GM21825 (cell line): Measurements from ENCODE around the gene PKNOX2.
"Not testable (repeated sequence)": the region's sequence is repeated elsewhere in the genome, so short reads cannot be mapped to it uniquely, and the experiment has no call there.

Source experiments
- ATAC-seq: cut with Tn5 transposase; IDR thresholded peaks from one replicate; pipeline ENCODE4 v1.9.1; 2021; ENCODE audit warnings: mild to moderate bottlenecking, moderate library complexity; ENCODE audit not compliant: unreplicated experiment

PKNOX2 gene

DNA sequence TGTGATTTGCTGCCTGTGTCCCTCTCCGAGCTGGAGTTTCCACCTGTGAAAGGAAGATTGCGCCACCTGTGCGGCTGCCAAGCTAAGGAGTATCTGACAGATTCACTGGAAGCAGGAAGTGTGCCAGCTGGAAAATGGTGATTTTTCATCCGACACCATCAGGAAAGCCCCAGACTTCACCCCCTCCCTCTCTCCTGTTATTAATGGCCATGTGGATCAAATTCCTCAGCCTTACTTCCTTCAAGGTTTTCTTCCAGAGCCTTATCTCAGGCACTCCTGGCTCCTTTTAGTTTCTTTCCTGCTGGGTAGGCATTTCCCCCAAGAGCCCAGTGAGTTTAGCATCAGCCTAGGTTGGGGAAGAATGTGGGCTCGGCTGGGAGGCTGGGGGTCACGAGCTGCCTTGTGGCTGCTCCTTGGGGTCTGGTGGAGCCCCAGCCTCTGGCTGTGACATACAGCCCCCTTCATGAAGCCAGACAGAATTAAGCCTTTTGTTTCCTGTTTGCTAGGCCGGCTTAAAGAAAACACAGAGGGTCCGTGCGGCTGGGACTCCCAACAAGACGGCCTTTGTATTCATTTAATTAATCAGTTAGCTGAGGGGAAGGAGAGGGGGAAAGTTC, 37.1 kb downstream of the PKNOX2 start:
- no peak for ATAC-seq

DNA sequence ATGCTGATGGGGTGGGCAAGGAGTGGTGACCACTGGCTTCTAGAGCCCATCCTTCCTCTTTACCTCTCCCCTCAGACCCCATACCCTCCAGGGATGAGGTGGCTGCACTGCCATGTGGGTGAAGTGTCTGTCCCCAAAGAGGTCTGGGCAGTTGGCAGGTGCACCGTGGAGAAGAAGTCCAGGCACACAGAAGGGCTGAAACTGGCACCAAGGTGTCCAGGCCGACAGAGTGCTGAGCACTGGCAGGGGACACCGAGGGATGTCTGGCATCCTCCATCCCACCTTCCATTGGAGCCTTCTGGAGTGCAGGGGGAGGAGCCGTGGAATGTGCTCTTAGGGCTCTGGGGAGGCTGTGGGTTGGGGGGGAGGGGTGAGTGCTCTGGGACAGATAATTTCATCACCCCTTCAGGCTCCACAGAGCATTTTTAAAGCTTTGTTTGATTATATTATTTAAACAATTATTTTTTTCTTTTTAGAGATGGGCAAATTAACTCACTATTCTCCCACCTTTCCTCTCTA, 37.9 kb downstream of the PKNOX2 start:
- no peak for ATAC-seq

DNA sequence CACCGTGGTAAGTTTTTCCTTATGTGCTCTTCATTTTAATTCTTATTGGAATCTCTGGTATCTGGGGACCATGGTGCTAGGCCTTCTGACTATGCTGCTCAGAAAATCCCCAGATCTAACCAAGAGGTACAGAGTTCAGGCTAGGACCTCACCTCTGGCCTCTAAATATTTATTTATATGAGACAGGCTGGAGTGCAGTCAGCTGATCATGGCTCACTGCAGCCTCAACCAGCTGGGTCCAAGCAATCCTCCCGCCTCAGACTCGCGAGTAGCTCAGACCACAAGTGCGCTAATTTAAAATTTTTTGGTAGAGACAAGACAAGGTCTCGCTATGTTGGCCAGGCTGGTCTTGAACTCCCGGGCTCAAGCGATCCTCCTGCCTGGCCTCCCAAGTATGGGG, 38.4 kb downstream of the PKNOX2 start:
- no peak for ATAC-seq

DNA sequence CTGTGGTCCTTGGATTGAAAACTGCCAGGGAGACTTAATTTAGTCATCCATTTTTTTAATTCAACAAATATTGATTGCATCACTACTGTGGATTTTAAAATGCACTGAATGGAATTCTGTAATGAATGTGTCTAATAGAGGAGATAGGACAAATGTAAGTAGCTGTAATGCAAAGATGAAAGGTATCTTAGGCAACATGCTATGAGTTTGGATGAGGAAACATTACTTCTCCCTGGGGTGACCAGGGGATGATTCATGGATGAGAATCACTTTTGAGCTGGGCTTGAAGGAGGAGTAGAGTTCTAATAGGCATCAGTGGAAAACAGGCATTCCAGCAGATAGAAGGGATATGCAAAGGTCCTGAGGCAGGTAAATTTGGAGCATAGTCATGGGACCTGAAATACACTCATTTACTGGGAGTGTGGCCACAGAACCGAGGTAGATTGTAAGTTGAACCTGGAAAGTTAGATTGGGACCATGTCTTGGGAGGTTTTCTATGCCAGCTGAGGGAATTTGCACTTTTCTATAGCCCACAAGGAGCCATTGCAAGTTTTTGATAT, 43.4 kb downstream of the PKNOX2 start:
- ATAC-seq = no peak

DNA sequence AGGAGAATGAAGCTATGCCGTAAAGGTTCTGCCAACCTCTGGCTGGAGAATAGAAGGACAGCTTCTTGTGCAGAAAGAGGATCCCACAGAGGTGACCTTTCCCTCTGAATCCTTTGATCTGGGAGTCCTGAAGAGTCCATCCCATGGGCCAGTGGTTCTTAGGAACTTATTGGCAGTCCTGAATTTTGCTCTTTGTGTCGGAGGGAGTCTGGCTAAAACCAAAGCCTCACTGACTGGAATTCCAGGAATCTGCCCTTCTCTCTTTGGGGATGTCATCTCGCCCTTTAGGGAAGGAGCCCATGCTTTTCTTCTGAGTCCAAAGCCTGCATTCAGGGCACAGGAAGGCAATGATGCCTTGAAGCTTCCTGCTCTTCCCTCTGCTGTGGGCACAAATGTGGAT, 45.5 kb downstream of the PKNOX2 start:
- no peak for ATAC-seq

DNA sequence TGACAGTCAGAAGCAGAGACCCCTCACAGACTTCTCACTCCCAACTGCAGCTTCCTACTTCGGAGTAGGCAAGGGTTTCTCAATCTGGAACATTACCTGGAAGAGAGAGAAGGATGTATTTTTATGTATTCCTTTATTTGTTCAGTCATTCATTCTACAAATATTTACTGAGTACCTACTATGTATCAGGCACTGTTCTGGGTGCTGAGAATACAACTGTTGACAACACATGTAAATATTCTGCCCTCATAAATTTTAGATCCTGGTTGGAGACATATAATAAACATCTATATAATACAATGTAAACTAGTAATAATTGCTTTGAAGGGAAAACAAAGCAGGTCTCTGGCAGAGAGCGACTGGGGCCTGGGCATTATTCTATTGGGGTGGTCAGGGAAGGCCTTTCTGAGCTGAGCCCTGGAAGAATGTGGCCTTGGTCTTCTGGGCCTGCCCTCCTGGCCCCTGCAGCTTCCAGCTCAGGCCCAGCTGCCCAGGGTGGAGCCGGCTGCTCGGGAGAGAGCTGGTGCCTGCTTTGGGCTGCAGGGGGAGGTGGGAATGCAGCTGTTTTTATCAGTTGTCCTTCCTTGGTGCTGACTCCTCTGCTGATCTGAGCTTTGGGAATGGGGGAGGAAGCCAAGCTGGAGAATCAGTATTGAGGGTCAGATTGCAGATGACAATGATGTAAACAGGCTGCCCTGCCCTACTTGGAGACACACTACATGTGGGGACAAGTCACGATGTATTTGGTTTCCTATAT, 46.8 kb downstream of the PKNOX2 start:
- ATAC-seq = no peak

DNA sequence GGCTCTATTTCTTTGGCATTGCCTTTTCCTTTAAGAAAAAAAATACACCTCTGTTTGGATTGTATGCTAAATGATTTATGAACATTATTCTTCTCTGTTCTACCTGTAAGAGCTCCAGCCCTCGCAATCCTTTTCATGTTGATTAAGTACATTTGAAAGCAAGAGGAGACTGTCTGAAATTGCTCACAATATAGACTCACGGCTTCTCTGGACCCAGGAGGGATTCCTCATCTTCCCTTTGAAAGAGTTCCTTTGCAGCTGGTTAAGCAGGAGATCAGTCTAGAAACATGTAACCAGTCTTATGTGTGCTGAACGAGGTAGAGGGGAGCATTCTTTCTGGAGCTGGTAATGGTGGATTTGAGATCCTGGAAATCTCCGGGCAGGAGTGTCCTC, 47.4 kb downstream of the PKNOX2 start:
- no peak for ATAC-seq

DNA sequence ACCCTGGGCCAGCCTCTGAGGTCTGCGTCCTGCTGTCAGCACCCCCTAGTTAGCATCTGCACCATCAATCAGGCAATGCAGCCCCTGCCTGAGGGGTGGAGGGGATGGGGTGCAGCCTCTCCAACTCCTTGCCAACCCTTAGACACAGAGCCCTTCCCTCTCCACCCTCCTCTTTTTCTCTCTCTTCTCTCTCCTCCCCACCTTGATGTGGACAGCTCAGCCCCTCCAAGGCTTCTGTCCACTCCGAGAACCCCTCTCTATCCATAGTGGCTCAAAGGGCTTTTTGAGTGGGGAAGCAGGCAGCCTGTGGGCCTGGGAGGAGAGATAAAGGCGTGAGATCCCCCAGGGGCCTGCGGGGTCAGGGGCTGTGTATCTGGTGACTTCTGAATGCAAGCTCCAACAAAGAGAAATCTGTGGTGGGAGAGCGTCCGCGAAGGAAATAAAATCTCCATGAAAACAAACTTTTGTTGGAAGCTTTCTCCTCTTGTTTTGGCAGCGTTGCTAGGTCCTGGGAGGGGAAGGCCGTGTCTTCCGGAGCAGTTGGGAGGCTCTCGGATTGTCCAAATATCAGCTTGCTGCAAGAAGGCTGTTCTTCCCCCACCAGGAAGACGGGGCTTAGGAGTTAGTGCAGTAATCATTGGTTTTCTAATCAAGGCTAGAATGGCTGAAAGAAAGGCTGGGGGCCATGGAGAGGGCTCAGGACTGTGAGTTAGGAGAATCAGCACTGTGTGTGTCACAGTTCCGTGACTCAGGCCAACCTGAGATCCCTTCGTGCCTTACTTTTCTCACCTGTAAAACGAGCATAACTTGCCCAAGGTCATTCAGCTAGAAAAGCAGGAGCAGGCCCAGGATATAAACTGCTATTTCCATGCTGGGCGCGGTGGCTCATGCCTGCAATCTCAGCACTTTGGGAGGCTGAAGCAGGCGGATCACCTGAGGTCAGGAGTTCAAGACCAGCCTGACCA, 50.3 kb downstream of the PKNOX2 start:
- no peak for ATAC-seq

DNA sequence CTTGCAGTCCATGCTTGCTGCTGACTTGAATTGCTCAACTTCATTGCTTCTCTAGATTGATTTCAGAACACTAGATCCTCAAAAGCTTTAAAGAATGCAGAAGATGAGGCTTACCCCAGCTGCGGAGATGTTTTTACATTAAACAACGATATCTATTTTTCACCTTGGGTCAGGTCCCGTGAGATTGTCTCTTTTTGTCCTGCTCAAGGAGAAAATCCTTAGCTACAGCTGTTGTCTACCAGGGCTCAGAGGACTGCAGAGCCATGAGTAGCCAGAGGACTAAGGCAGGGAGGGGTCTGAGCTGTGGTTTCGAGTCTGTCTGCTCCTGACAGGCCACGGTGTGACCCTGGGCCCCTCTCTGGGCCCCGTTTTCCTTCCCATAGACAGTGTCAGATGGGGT, 51.4 kb downstream of the PKNOX2 start:
- no peak for ATAC-seq

DNA sequence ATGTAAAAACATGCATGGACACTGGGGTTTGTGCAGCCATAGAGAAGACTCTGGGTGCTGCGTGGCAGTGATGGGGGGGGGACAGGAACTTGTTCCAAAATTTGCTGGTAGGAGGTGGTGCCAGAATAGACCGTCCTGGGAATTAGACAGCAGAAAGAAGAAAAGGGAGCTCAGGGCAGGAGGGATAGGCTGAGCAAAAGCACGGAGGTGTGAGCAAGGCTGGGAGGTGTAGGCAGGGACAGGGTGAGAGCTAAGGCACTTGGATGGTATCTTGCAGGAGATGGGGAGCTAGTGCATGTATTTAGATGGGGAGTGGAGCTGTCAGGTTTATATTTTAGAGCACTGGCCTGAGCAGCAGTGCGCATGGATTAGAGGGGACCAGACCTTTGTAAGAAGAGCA, 53.8 kb downstream of the PKNOX2 start:
- ATAC-seq = no peak

DNA sequence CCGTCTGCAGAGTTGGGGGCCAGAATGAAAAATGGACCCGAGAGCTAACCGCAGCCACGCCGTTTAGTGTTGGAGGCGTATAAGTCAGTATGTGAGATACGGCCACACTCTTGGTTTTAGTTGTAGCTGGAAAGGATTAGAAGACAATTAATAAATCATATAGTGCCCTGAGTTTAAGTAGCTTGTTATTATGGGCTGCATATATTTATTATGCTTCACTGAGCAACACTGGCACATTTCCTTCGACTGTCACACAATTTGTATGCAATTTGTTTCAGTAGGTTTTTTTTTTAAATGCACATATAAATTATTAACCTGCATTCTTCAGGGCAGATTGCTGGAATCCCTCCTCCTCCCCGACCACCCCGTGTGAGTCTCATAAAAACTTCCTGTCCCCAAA, 56.9 kb downstream of the PKNOX2 start:
- no peak for ATAC-seq

DNA sequence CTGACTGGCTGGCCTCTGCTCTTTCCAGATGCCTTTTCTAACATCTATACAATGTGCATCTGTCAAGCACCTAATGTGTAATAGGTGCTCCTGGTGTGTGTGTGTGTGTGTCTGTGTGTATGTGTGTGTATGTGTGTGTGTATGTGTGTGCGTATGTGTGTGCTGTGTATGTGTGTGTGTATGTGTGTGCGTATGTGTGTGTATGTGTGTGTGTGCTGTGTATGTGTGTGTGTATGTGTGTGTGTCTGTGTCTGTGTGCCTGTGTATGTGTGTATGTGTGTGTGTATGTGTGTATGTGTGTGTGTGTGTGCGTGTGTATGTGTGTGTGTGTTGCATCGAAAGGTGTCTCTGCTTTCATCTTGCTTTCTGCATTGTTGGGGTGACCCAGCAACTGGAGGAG, 57.9 kb downstream of the PKNOX2 start:
- ATAC-seq = no peak

DNA sequence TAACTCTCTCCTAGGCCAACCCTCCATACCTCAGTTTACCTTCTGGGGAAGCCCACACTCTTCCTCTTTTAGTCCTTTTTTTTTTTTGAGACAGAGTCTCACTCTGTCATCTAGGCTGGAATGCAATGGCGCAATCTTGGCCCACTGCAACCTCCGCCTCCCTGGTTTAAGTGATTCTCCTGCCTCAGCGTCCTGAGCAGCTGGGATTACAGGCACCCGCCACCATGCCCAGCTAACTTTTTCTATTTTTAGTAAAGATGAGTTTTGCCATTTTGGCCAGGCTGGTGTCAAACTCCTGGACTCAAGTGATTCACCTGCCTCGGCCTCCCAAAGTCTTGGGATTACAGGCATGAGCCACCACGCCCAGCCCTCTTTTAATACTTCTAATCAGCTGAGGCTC, 58.6 kb downstream of the PKNOX2 start:
- ATAC-seq = not testable (repeated sequence)

DNA sequence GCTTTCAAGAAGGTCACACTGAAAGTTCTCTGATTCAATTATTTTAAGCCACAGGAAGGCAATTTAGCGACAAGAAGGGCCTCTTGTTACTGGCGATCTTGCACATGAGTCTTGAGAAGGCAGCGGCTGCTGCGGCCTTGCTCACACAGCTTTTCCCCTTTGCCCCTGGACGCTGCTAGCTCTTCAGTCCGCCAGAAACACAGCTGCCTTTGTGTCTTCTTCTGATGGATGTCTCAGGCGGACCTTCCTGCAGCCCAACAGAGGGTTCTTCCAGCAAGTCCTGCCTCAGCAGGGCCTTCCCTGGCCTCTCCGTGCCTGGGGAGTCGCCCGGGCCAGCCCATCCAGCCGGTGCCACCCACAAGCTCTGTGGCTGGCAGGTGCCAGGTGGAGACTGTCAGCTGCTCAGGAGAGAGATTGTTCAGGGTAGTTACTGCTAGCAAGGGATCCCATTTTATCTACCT, 59.4 kb downstream of the PKNOX2 start:
- ATAC-seq = no peak

DNA sequence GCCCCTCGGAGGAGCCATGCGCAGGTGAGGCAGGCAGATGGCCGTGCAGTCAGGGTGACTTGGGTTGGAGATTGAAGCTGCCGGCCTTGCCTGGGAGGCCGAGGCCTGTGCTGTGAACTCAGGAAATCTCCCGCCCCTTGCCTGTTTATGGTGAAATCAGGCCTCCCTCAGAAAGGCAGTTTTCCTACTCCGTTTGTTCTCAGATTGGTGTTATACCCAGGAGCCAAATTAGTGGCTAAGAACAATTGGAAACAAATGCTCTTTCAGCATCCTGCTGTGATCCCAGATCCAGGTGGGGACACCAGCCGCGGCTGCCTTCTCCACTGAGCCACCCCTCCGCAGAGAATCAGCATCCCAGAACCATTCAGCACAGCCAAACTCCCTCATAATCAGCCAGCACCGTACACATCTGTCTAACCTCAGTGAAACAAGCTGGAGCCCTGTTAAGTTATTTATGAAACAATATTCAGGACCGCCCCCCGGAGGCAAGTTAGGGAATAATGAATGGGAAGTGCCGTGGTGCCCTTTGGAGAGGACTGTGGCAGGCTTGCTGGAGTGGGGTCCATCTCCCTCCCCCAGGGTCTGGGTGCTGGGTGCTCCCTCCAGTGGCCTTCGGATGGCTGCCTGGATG, 60.0 kb downstream of the PKNOX2 start:
- no peak for ATAC-seq

DNA sequence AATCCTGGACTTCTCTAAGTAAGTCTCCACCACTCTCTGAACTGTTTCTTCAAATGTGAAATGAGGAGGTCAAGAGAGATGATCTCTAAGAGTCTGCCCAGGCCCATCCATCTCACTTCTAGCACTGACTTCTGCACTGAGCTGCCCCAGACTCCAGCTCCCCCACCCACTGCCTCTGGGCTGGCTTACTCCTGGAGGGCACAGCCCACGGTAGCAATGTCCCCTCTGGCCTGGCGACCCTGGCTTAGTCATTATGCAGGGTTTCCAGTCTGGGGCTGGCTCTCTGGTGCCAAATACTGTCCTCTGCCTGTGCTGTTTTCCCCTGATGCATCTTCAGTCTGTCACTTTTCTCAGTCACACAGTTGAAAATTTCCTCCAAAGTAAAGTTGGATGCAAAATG, 60.9 kb downstream of the PKNOX2 start:
- no peak for ATAC-seq

DNA sequence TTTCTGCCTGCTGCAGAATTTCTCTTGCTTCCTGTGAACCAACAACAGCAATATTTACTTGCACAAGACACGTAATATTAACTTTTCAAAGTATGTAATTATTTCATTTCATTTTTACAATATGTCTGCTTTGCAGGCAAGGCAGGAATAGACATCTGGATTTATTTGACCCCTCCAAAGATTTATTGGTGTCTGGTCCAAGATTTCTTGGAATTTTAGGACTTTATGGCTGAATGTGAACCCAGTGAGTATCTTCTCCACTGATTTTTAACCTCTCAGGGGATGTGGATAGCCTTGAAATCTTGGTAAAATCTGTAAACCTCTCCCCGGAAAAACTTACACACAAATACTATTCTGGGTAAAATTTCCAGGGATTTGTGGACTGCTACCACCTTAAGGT, 61.5 kb downstream of the PKNOX2 start:
- ATAC-seq = no peak

DNA sequence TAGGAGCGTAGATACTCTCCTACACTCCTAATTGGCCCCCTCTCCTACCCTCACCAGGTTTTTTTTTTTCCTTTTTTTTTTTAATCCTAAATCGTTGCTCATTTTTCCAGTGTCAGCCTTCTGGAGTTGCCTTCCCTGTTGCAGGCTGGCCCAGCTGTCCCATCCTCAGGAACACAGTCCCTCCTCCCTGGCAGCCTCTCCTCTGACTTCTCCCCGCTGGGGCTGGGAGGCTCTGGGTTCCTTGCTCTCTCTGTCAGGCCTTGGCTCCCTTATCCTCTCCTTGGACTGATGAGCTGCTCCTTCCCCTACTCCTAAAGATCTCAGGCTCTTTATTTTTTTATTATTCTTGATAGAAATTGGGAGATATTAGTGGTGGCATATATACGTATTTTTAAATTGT, 62.2 kb downstream of the PKNOX2 start:
- ATAC-seq = no peak

DNA sequence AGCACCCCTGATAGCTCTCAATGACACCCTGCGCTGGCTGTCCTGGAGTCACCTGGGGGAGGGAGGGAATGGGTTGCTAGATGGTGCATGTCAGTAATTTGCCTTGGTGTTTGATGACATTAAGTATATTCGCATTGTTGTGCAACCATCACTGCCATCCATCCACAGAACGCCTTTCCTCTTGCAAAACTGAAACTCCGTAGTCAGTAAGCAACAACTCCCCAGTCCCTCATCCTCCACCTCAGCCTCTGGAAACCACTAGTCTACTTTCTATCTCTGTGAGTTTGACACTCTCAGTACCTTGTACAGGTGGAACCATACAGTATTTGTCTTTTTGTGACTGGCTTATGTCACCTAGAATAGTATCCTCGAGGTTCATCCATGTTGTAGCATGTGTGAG, 62.6 kb downstream of the PKNOX2 start:
- no peak for ATAC-seq

DNA sequence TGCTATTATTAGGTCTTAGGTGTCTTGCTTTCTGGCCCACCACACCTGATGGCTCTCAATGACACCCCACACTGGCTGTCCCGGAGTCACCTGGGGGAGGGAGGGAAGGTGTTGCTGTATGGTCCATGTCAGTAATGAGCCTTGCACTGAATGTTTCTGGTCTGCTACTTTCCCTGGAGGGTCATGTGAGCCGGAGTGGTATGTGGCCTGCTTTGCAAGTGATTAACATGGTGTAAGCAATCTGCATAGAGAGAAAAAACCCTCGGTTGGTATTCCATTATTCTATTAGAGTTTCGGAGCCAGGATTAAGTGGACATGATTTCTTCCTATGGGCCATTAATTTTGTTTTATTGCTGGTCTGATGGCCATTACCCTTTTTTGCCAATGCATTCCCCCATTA, 63.9 kb downstream of the PKNOX2 start:
- no peak for ATAC-seq

DNA sequence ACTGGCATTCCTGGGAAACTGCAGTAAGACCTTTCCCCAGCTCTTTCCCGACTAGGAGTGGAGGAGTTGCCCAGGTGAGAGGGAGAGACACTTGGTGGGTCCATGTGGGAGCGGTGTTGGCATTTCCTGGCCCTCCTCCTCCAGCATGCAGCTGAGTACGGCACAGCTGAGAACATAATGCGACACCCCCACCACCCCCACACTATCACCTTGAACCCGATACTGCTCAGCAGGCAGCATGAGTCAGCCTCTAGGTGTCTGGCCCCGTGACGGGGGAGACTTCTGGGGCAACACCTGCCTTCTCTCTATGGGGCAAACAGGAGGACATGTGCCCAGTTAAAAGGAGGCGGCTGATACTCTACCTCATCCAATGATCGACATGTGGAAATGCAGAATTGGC, 64.4 kb downstream of the PKNOX2 start:
- no peak for ATAC-seq
